ENCODE measurements around the gene SRP9.
"Not testable (repeated sequence)": the region's sequence is repeated elsewhere in the genome, so short reads cannot be mapped to it uniquely, and the experiment has no call there.

Gene SRP9

DNA sequence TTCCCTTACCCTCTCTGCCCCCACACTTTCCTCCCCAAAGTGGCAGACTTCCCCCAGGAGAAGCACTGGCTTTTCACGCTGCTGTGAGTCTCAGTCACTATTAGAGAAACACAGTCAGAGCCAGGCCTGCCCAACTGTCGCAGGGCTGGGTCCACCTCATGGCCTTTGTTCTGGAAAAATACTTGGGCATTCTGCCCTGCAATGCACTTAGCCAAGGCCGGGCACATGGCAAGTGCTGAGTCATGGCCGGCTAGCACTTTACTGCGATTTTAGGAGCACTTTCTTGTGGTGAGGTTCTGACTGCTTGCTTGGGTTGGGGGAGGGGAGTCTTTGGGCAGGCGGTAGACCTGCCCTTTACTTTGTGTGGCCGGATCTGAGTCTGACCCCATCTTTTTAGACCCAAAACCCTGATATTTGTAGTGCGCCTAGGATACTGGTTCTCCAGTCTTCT lies 40.0 kb downstream of the SRP9 start:
- DNase-seq = no peak

DNA sequence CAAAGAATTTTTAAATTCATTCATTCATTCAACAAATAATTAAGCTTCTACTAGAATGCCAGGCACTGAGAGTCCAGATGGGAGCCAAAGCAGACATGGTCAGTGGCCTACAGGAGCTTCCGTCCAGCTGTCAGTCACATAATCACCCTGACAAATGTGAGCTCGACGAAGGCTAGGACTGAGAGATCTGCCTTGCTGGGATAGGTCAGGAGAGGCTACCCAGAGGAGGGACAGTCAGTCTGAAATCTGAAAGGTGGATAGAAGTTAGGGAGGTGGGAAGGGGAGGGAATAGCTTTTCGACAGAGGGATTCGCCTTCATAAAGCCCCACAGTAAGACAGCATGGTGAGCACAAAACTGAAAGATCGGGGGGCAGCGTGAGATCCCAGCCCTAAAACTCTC lies 40.6 kb downstream of the SRP9 start:
- no peak for DNase-seq

DNA sequence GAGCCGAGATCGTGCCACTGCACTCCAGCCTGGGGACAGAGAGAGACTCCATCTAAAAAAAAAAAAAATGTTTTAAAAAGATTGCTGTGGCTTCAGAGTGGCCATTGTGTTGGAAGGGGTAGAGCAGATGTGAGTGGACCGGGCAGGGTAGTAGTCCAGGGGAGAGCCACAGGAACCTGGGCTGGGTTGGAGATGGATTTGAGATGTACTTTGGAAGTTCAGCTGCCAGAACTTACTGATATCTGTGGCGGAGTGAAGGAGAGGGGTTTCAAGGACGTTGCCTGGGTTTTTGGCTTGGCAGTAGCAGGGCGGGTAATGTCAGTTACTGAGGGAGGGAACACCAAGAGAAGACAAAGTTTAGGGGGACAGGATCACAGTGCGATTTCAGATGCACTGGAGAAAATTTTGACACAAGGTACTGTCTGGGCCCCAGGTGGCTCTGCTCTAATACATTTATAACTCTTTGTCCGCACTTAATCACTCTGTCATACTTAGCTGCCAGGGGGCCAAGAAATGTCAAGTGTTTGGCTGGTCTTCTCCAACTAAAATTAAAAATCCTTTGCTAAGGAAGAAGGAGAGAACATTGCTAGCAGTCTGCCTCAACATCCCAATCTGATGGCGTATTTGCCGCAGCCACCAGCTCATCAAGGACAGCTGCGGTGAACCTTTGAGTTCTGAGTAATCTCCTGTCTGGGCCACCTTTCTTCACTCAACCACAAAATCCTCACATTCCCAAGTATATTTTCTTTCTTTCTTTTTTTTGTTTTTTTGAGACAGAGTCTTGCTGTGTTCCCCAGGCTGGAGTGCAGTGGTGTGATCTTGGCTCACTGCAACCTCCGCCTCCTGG lies 41.9 kb downstream of the SRP9 start:
- DNase-seq = no peak

DNA sequence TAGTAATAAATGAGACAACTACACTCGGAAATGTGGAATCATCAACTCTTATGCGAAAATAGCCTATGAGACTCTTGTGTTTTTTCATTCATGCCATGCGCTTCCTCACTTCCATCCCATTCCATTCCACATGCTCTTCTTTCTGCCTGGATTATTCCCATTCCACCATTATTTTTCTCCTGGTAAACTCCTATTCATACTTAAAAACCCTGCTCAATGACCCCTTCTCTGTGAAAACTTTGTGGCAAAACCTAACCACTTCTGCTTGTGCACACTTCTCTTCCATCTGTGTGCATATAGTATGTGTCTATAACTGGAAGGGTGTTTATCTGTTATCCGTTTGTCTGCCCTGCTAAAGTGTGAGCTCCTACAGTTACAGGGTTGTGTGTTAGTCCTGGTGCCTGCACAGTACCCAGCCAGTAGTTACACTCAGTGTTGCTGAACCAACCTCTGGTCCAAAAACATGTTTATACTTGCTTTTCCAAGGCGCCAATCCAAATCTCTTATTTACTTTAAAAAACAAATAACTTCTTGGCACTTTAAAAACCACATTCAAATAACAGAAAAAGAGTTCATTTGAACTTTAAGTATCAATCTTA lies 43.0 kb downstream of the SRP9 start:
- no peak for DNase-seq

DNA sequence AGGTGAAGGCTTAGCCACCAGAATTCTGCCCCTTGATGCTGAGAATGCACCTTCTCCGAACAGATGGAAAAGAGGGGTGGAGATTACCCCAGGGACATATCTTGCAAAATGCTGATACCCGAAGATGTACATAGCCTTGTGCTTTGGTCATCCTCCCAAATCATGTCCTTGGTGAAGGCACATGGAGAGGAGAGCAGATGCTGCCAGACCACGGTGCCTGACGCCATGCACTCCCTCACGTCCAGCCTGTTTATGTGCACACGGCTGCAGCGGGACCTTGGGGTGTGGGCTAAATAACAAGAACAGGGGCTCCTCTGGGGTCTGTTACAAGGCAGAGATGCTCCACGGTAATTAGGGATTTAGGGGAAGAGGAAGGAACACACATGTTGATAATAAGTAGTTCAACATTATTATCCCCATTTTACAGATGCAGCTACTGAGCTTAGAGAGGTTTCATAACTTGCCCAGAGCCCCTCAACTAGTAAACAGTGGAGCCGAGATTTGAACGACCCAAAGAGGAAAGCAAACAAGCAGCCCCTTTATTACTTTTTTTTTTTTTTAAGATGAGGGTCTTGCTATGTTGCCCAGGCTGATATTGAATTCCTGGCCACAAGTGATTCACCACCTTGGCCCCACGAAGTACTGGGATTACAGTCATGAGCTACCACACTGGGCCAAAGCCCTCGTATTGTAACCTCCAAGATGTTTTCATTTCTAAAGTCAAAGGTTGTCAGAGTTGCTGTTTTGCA lies 45.2 kb downstream of the SRP9 start:
- no peak for DNase-seq

DNA sequence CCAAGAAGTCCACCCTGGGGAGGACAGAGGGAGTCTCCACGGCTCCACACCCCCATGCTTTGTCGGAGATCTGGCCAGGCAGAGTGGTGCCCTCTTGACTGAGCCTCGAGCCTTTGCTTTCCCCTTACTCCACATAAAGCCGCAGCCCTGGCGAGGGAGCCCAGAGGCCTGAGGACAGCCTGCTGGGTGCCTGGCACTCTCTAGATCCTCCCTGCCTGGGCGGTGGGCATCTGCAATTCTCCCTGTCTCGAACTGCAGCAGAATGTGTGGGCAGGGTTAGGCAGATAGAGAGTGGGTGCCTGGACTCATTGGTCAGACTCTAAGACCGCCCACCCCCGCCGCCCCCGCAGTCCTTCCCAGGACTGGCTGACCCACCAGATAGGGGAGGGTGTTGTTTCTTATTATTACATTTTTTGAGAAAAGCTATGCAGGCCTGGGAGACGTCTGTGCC lies 46.2 kb downstream of the SRP9 start:
- DNase-seq = no peak

DNA sequence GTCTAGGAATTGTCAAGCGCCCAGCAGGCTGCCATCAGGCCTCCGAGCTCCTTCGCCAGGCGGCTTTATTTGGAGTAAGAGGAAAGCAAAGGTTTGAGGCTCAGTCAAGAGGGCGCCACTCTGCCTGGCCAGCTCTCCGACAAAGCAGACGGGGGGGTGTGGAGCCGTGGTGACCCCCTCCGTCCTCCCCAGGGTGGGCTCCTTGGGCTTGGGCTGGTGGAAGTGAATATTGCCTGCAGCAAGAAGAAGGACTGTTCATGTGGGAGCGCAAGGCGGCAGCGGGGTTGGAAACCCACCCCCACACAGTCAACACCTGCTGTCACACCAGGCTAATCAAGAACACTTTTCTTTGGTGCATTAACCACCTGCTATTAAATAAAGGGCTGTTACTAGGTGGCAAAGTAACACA lies 46.9 kb downstream of the SRP9 start:
- no peak for DNase-seq

DNA sequence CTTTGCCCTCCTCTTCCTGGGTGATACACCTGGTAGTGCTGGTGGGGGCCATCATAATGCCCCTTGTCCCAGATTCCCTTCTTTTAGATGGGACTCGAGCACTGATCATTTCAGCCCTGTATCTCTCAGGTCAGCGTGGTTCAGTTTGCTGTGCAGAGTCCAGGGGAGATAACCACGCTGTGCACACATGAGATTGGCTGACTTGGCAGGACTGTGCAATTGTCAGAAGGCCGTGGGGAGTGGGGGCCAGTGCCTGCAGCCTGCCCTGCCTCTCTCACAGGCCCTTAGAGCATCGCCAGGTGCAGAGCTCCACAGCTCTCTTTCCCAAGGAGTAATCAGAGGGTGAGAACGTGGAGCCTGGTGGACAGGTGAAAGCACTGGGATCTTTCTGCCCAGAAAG lies 47.5 kb downstream of the SRP9 start:
- DNase-seq = no peak

DNA sequence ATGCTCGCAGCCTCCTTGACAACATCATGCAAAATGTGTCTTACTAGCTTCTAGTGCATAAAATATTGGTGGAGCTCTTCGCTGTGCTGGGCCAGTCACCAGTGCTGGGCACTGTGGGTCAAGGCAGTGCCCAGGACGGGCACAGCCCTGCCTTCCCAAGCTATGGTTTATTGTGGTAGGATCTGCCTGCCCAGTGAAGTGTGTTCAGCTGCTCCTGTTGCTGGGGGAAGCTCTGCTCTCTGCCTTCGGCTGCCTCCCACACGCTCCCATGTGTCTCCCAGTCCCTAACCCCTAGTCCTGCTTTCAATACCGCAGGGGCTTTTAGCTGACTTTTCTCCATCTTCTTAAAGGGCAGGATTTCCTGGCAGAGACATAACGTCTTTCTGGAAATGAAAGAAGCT lies 48.0 kb downstream of the SRP9 start:
- DNase-seq = no peak

DNA sequence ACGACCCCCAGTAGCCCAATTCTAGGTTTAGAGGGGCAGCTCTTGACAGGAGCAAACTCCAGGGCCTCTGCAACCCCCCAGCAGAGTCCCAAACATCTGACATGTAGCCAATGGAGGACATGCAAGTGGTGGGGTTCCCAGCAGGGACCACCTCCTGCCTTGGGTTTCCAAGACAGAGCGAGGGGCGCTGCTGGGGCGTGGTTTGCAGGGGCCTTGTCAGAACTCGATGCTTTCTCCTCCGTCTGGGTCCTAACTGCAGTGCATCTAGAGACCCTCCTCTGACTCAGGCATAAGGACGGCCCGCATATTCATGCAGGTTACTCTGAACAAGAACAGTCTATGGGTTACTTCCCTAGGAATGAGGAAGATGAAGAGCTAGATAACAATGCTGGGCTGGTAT lies 49.5 kb downstream of the SRP9 start:
- no peak for DNase-seq

DNA sequence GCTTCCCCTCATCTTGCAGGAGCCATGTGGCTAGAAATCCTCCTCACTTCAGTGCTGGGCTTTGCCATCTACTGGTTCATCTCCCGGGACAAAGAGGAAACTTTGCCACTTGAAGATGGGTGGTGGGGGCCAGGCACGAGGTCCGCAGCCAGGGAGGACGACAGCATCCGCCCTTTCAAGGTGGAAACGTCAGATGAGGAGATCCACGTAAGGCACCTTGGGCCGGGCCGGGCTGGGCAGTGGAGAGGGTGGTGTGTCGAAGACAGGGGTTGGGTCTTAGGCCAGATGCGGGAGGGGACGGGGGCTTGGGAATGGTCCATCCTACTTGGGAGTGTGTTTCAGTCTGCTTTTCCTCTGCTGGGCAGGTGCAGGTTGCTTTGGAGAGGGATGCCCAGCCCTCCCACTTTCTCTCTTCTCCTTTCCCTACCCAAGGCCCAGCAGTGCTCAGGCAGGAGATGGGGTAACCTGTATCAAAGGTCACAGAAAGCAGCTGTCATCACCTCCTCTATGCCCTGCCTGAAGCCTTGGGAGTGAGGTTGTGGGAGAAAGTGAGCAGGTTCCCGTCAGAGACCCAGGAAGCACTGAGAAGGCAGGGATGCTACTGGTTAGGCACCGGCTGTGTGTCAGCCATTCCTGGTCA lies 51.2 kb downstream of the SRP9 start:
- no peak for DNase-seq

DNA sequence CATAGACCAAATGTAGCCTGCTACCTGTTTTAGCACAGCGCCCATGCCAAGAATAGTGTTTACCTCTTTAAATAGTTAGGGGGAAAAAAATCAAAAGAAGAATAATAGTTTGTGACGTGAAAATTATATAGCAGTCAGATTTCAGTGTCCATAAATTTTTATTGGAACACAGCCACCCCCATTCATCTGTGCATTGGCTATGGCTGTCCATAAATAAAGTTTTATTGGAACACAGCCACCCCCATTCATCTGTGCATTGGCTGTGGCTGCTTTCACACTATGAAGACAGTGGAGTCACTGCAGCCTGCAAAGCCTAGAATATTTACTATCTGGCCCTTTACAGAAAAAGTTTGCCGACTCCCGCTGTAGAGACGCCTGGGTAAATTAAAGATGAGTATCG lies 53.2 kb downstream of the SRP9 start:
- DNase-seq = no peak

DNA sequence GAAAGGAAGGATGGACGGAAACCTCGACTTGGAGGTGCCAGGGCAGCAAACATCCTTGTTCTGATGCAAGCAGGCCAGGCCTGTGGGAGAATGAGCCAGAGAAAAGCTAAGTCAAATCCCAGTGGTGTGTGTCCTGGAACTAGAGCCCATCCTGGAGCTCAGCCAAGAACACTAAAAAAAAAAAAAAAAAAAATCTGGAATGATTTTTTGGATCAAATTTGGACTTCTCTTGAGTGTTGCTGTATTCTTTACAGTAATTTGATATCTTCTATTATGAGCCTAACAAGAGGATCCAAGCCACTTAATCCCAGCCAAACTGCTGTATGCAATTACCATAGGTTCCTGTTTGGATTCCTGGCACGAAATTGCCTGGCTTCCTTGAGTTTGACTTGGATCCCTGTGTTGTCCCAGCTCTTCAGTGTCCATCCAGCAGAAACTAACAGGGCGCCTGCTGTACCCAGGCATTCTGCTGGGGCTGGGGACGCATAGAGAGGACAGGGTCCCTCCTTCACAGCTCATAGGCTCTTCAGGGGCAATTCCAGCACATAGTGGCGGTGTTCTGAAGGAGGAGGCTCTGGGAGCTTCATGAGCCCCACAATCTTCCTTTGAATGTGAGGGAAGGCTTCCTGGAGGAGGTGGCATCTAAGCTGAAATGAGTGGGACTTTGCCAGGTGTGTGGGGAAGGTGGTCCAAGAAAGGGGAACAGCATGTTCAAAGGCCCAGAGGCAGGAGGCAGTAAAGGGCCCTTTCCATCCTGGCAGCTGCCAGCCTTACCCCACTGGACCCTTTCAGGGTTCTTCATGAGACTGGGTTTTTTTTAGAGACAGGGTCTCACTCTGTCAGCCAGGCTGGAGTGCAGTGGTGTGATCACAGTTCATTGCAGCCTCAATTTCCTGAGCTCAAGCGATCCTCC lies 57.0 kb downstream of the SRP9 start:
- no peak for DNase-seq

DNA sequence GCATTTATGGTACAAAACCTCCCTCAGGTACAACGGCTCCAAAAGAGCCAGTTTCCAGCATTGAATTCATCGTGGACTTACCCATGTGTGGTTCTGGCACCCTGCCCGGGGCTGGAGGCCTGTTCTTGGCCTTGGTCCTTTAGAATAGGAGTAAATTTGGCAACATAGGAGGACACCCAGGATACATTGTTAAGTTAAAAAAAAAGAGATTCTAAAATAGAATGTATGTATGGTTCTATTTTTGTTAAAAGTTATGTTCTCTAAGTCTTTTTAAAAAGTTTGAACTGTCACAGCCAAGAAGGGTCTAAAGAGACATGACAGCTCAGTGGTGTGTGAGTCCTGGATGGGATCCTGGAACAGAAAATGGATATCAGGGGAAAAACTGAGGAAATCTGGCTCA lies 58.2 kb downstream of the SRP9 start:
- DNase-seq = no peak

DNA sequence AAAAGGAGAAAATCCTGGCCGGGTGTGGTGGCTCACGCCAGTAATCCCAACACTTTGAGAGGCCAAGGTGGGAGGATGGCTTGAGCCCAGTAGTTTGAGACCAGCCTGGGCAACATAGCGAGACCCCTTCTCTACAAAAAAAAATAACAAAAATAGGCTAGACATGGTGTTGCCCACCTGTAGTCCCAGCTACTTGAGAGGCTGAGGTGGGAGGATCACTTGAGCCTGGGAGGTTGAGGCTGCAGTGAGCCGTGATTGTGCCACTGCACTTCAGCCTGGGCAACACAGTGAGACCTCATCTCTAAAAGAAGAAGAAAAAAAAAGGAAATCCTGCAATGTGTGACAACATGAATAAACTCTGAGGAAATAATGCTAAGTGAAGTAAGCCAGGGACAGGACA lies 58.7 kb downstream of the SRP9 start:
- not testable (repeated sequence) for DNase-seq

DNA sequence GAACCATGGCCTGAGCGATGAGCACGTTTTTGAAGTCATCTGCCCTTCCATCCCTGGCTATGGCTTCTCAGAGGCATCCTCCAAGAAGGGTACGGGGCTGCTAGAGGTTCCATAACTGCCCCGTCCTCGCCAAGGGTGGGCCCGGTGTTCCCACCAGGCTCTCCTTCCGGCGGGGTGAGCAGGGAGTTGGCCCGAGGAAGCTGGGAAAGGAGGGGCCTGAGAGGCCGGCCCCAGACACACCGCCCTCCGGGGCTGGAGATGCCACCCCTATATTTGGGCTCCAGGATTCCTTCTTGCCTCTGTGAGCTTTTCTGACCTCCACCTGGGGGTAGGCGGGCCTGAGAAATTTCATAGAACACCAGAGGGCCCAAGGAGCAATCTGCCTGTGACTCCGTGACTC lies 61.2 kb downstream of the SRP9 start:
- DNase-seq = no peak
